HG03521 (cell line): ENCODE results near the gene TP53I3.
"Not testable (repeated sequence)": the region's sequence is repeated elsewhere in the genome, so short reads cannot be mapped to it uniquely, and the experiment has no call there.

Experiments used
- ATAC-seq: cut with Tn5 transposase; IDR thresholded peaks from one replicate; pipeline ENCODE4 v1.9.1; 2021; ENCODE audit warnings: mild to moderate bottlenecking, moderate library complexity; ENCODE audit not compliant: unreplicated experiment

Gene TP53I3

DNA sequence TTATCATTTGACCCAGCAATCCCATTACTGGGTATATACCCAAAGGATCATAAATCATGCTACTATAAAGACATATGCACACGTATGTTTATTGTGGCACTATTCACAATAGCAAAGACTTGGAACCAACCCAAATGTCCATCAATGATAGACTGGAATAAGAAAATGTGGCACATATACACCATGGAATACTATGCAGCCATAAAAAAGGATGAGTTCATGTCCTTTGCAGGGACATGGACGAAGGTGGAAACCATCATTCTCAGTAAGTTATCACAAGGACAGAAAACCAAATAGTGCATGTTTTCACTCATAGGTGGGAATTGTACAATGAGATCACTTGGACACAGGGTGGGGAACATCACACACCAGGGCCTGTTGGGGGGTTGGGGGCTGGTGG lies 16.1 kb upstream of the TP53I3 start:
- not testable (repeated sequence) for ATAC-seq

DNA sequence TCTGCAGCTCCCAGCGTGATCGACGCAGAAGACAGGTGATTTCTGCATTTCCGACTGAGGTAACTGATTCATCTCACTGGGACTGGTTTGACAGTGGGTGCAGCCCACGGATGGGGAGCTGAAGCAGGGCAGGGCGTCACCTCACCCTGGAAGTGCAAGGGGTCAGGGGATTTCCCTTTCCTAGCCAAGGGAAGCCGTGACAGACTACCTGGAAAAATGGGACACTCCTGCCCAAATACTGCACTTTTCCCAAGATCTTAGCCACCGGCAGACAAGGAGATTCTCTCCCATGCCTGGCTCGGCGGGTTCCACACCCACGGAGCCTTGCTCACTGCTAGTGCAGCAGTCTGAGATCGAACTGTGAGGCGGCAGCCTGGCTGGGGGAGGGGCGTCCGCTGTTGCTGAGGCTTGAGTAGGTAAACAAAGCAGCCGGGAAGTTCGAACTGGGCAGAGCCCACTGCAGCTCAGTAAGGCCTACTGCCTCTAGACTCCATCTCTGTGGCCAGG lies 10.6 kb upstream of the TP53I3 start:
- ATAC-seq = not testable (repeated sequence)

DNA sequence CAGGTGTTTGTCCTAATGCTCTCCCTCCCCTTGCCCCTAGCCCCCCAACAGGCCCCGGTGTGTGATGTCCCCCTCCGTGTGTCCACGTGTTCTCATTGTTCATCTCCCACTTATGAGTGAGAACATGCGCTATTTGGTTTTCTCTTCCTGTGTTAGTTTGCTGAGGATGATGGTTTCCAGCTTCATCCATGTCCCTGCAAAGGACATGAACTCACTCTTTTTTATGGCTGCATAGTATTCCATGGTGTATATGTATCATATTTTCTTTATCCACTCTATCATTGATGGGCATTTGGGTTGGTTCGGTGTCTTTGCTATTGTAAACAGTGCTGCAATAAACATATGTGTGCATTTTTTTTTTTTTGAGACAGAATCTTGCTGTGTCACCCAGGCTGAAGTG lies 8.6 kb upstream of the TP53I3 start:
- not testable (repeated sequence) for ATAC-seq

DNA sequence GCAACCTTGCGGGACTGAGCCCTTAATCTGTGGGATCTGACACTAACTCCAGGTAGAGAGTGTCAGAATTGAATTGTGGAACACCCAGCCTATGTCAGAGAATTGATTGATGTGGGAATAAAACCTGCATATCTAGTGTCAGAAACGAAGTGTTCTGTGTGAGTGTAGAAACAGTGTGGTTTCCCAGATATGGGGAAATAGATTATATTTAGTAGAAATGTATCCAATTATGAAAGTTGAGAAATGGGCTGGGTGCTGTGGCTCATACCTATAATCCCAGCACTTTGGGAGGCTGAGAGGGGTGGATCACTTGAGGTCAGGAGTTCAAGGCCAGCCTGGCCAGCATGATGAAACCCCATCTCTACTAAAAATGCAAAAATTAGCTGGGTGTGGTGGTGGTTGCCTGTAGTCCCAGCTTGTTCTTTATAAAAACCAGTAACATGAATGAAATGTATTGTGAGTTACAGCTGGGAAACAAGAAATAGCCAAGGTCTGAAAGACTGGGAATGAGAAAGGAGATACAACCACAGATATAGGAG lies 4.3 kb upstream of the TP53I3 start:
- no peak for ATAC-seq

DNA sequence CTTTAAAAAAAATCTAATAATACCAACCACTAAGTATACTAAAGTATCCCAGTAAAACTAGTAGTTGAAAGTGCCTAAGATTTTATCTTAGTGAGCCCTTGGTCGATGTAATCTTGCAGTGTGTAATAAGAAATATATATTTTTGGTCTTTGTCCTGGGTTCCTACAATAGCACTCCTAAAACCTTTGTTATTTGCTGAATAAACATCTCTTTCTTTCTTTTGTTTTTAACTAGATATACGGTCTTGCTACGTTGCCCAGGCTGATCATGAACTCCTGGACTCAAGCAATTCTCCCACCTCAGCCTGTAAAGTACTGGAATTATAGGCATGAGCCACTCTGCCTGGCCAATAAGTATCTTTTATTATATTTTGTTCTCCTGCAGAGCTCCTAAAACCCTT lies 2.4 kb upstream of the TP53I3 start:
- no peak for ATAC-seq

DNA sequence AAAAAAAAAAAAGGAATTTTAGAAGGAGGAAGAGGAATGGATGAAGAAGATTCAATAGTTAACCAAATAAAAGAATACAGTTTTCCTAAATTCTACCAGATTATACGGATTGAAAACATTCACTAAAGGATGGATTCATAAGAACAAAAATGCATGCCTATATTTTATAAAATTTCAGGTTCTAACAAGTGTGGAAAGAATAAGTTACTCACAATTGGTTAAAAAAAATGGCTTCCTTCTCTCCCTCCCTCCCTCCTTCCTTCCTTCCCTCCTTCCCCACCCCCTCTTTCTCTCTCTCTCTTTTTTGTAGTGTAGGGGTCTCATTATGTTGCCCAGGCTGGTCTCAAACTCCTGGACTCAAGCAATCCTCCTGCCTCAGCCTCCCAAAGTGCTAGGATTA lies 1.6 kb upstream of the TP53I3 start:
- ATAC-seq = no peak

DNA sequence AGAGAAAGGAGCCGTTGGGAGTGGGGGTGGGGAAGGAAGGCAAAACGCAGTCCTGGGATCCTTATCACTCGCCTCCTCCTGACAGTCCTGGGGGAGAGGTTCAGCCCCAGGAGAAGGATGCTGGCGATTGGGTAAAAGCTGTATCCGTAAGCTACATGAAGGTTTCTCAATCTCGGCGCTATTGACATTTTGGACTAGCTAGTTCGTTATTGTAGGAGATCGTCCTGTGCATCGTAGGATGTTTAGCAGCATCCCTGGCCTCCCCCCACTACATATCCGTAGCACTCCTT lies 511 bp upstream of the TP53I3 start:
- no peak for ATAC-seq

DNA sequence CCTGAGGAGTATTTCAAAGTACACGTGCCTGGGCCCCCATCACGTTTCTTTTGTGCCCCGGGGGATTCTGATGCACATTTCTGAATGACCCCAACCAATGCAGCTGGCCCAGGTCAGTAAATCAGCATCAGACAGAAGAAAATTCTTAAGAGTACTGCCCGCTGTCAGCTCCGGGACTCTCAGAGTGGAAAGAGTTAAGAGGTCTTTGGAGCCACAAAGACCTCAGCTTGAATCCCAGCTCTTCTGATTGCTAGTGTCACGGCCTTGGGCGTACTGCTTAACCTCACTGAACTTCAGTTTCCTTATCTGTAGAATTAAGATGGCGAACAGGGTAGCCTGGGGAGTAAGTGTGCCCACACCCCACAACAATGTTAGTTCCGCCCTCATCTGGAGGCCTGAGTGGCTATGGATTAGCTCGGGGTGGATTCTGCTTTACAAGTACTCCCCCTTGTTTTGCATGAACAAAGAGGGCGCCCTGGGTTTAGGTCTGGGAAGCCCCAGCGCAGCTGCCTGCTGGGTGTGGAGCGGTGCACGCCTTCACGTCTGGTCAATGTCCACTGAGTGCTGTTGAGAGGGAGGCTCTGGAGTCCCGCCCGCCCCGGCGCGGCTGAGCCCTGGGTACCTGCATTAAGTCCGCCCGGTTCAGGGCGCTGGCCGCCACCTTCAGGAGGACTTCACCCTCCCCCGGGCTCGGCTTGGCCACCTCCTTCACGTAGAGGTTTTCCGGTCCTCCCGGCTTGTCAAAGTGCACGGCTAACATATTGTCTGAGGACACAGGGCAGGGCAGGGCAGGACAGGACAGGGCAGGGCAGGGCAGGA lies 858 bp downstream of the TP53I3 start:
- ATAC-seq = peak; percentile 61

DNA sequence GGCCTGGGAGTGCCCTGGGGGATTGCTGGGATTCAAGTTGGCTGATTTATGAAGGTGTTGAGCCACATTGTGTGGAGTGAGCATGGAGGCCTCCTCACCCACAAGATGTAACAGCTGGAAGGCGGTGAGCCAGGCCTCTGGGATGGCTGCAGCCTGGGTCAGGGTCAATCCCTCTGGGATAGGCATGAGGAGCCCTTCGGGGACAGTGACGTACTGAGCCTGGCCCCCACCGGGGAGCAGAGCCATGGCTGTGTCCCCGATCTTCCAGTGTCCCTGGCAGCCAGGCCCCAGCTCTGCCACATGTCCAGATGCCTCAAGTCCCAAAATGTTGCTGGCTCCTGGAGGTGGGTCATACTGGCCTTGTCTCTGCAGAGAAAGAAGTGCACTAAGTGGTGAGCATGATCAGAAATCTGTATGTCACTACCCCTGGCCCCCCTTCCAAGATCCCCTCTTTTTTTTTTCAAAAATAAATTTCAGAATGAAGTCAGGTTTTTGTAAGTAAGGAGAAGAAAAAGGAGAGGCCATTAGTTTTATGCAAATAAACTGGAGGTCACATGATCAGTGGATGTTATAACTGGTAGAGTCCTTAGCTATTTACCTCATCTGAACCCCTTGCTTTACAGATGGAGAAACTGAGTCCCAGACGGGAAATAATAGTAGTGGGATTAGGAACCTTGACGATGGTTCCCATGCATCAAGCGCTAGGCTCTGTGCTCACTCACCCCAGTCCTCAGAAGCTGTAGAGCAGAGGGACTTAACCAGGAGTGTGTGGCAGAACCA lies 1.7 kb downstream of the TP53I3 start:
- no peak for ATAC-seq

DNA sequence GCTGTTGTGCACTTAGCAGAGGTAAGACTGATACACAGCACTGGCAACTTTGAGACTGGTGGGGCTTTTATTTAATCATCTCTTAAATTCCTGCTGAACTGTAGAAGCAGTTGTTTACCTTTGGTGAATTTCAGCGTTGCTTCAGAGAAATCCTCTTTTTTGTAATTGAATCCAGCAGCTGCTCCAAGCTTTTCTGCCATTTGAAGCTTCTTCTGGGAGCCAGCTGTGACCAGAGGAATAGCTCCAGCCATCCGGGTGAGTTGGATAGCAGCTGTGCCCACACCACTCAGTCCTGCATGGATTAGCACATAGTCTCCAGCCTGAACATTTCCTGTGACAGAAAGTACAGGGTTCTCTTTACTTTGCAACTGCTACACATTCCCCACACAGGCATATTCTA lies 3.9 kb downstream of the TP53I3 start:
- ATAC-seq = no peak

DNA sequence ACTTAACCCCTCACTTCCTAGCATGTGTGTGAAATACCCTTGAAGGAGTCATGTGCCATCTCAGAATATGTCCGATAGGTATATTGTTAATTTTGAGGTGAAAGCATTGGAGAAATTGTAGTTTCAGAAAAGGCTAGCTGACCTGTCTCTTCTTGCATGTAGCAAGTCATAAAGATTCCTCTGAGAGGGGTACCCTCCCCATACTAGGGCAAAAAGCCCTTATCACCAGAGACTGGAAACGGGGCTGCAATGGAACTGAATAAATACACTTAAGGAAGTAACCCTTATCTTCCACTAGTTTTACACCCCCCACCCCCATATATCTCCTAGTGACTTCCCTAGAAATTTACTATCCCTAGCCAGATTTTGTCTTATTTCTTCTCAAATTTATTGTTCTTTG lies 6.8 kb downstream of the TP53I3 start:
- ATAC-seq = no peak

DNA sequence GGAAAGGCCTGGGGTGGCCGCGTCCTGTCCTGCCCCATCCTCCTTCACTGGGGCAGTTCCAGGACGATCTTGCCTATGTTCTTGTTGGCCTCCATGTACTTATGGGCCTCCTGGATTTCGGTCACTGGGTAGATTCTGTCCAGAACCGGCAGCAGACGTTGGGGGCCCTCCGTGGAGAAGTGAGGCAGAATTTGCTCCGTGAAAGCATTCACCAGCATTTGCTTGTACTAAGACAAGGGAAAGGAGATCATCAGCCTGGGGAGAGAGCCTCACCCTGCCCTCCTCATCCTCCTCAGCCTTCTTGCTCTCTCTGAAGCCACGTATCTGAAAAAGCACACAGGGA lies 7.1 kb downstream of the TP53I3 start:
- ATAC-seq = no peak

DNA sequence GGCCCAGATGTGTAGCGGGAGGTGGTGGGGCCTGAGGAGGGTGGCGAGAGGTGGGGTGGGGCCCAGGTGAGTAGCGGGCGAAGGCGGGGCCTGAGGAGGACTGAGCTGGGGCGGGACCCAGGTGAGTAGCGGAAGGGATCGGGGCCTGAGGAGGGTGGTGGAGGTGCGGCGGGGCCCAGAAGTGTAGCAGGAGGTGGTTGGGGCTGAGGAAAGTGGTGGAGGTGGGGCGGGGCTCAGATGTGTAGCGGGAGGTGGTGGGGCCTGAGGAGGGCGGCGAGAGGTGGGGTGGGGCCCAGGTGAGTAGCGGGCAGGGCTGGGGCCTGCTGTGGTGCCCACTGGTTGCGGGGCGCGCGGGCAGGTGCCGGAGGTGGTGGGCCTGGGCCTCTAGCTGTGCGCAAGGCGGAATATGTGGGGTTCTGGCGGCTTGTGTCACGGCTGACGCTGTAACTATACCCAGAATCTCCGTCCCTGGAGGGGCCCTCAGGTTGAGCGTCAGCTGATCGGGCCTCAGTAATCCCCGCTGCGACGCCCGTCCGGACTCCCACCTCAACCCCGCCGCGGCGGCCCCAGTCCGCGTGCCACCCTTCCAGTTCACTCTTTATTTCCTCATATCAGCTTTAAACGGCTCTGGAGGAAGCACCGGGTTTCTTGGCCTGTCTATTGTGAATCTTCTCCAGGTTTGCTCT lies 7.6 kb downstream of the TP53I3 start:
- peak; percentile 7 for ATAC-seq

DNA sequence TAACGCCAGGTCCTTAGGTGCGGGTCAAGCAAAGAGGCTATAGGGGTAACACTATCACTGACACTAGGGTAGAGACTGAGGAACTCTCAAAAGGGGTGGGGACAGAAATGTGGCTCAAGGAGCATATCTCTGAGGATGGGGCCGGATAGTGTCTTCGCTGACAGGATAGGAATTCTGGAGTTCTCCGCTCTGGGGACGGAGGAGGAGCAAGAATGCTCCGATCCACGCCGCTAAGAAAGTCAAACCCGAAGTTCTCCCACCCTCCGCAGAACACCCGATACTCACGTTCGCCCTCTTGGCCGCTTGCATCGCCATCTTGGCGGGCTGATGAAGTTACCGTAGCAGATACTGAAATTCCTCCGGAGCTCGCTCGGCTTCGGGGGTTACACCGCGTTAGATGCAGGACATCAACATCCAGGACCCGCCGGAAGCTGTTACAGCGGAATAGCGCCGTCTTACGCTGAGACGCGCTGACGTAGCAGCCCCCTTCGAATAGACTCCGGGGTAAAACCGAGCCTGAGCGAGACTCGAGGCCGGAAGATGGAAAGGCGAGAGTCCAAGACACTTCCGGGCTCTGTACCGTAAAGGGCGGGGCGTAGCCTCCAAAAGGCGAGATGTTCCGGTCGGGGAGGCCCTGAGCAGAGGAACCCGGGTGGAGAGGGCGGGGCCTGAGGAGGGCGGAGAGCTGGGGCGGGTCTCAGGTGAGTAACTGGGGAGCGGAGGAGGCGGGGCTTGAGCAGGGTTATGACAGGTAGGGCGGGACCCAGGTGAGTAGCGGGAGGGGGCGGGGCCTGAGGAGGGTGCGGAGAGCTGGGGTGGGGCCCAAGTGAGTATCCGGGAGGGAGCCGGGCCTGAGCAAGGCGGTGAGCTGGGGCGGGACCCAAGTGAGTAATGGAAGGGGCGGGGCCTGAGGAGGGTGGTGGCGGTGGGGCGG lies 8.5 kb downstream of the TP53I3 start, which contains the start of gene SF3B6:
Gene SF3B6, minus strand, starts transcription at position 412 of the 934 bp plus-strand sequence. Its CDS starts 97 bp downstream, at position 315.
- ATAC-seq = peak; percentile 93

DNA sequence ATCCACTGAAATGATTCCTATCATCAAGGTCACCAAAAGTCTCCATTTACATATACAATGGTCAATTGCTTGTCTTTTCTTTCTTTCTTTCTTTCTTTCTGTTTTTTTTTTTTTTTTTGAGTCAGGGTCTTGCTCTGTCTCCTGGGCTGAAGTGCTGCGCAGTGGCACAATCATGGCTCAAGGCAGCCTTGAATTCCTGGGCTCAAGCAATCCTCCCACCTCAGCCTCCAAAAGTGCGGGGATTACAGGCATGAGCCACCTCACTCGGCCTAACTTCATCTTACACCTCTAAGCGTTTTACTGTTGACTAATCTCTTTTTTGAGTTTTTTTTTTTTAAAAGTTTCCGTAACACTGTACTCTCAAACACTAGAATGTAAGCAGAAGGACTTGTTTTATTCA lies 9.4 kb downstream of the TP53I3 start:
- no peak for ATAC-seq

DNA sequence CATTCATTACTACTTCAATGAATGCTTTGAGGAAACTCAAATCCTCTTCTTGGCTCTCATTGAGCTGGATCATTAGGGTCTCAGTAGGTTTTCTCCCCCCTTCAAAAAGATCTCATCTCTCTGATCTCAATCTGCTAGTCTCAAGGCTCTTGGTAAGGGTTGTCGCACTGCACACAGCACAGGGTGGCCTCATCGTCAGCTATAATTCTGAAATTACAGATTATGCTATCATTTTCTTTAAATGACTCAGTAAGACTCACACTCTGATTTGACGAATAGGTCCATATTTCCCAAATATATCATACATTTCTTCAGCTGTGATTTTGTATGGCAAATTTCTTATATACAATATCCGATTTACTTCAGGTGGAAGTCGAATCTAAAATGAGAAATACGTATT lies 10.8 kb downstream of the TP53I3 start:
- no peak for ATAC-seq

DNA sequence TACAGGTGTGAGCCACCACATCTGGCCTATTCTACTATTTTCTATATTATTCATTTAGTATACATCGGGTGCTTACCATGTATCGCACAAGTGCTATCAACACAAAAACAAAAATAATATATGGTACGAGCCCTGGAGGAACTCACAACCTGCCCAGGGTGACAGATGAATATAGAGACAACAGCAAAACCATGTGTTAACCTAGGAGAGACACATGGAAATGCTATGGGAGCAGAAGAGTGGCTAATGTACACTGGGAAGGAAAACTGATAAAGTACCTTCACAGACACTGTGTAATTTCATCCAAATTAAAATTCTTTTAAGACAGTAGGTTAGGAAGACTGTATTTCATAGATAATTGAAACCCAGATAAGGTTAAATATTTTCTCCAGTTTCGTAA lies 12.4 kb downstream of the TP53I3 start:
- no peak for ATAC-seq

DNA sequence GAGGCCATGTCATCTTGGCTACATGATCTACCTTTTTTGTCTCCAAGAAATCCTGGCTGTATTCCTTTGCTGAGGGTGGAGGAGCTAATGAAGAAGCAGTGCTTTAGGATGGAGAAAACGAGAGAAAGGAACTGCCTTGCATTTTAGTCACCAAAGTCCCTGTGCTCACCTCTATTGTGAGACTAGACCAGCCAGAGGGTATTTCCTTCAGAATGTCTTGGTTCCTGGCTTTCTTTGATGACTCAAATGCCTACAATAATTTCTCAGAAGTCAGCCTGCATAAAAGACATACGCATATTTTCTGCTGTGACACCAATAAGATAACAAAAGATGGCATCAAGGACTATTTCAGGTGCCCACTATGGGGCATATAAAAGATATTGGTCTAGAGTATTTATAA lies 19.3 kb downstream of the TP53I3 start:
- no peak for ATAC-seq

DNA sequence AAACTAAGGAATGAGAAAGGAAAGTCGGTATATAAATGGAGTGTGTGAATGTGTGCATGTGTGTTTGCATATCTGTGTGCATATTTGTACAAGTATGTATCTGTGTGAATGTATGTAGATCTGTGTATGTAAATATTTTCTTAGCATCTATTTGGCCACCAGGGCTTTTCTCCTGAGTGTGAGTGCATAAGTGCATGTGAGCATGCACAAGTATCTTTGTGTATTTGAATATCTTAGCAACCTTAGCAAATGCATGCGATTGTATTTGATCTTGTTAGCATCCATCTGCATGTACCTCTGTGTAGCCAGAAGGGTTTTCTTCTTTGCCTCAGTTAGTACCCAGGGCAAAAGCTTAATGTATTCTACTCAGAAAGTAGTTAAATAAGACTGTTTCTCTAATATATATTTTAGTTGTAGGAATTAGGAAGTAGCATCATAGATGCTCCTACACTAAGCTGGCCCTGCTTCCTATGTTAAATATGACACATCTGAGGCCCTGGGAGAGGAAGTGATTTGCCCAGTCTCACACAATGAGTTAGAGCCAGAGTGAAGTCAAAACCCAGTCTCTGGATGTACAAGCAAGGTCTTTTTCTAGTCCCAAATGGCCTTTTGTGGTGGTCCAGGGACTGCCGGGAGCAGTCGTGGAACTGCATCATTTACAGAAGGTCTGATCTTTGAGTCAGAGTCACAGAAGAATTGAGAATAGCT lies 25.9 kb downstream of the TP53I3 start:
- ATAC-seq = no peak

DNA sequence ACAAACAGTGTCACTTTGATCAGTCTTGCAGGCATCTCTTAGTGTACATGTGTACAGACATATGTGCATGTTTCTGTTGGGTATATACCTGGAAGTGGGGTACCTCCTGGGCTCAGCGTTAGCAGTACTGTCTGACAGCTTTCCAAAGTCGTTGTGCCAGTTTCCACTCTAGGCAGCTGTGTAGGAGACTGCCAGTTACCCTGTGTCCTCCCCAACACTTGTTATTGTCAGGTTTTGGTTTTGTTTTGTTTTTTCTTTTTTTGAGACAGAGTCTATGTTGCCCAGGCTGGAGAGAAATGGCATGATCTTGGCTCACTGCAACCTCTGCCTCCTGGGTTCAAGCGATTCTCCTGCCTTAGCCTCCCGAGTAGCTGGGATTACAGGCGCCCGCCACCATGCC lies 28.9 kb downstream of the TP53I3 start:
- ATAC-seq = no peak
